HG03432 (cell line): ENCODE results near the gene CYP2W1.
"Not testable (repeated sequence)": the region's sequence is repeated elsewhere in the genome, so short reads cannot be mapped to it uniquely, and the experiment has no call there.

Source experiments
- ATAC-seq: cut with Tn5 transposase; IDR thresholded peaks from one replicate; pipeline ENCODE4 v1.9.1; 2021; ENCODE audit warnings: mild to moderate bottlenecking, moderate library complexity; ENCODE audit not compliant: unreplicated experiment

CYP2W1 gene

GRCh38 chr7:996079-996872 lies 13.3 kb downstream of the CYP2W1 start:
- no peak for ATAC-seq

DNA sequence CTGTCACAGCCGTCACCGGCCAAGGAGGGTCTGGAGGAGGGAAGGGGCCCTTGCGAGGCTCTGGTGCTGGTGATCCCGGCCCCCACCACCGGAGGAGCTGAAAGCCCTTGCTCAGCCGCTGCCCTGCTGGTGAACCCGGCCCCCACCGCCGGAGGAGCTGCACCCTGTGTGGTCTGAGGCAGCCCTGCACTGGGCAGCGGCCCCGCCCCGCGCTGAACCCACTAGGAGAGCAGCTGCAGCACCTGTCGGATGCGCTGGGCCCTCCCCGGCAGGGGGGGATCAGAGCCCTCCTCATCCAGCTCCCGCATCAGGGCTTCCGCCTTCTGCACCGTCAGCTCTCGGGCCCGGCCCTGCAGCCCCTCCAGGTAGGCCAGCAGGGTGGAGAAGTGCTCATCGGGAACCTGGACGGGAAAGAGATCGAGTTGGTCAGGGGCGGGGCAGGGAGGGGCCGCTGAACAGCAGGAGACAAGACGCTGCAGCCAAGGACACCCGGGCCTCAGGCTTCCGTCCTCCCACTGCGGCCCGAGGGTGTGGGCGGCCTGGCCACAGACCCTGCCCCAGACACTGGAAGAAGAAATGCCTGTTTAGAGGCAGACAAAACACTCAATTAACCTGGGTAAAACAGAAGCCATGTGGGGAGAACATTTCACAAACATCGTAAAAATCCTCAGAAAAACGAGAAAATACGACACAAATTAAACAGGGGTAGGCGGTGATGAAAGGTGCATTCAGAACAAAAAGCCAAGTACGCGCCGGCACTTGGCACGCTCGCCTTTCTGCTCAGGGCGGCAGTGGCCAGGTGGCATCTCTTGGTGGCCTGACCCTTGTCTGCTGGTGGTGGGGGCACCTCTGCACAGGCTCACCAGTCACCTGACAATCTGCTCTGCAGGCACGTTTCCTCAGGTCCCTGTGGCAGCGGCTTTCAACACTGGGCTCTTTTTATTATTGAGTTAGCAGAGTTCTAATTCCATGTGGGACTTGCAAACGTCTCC lies 14.7 kb downstream of the CYP2W1 start:
- no peak for ATAC-seq

- ATAC-seq = no peak
Measured at GRCh38 chr7:999149-999879, 16.3 kb downstream of the CYP2W1 start.

DNA sequence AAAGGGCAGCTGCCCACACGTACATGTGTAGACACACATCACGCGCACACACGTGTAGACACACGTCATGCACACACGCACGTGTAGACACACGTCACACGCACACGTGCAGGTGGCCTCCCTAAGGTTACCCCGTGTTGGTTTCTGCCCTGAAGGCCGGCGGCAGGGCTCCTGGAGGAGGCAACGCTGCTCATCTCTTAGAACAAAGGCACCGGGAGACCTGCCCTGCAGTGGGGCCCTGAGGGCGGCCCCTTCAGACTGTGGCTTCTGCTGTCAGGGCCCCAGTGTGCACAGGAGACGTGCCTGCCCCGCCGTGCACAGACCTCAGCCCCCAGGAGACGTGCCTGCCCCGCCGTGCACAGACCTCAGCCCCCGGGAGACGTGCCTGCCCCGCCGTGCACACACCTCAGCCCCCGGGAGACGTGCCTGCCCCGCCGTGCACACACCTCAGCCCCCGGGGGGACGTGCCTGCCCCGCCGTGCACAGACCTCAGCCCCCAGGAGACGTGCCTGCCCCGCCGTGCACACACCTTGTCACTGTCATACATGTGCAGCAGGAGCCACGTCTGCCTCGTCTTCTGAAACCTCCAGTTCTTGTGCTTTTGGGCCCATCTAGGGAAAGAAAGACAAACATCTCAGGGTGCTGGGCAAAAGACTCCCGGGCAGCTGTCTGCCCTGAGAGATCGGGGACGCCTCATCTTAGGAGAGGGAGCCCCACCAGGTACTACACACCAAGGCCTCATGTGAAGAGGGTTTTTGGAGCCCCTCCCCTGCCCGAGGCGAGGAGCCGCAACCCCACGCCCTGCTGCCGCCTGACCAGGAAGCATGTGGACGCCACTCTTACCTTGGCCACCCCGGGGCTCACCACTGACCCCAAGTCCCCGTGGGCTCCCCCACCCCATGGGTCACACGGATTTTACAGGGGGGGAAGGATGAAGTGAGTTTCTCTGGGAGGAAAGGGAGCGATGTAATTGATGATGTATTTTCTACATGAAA lies 17.3 kb downstream of the CYP2W1 start:
- ATAC-seq = no peak

DNA sequence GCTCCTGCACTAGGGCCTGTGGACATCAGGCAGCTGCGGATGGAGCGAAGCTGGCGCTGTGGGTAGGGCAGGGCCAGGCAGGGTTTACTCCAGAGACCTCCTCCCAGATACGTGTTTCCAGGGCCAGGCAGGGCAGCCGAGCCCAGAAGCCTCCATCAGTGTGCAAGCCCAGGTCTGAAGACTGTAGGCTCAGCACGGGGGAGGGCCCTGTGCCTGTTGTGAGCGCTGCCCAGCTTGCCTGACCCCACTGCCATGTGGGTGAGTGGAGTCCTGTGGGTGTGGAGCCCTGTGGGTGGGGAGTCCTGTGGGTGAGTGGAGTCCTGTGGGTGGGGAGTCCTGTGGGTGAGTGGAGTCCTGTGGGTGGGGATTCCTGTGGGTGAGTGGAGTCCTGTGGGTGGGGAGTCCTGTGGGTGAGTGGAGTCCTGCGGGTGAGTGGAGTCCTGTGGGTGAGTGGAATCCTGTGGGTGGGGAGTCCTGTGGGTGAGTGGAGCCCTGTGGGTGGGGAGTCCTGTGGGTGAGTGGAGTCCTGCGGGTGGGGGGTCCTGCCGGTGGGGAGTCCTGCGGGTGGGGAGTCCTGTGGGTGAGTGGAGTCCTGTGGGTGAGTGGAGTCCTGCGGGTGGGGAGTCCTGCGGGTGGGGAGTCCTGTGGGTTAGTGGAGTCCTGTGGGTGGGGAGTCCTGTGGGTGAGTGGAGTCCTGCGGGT lies 18.2 kb downstream of the CYP2W1 start:
- ATAC-seq = not testable (repeated sequence)

DNA sequence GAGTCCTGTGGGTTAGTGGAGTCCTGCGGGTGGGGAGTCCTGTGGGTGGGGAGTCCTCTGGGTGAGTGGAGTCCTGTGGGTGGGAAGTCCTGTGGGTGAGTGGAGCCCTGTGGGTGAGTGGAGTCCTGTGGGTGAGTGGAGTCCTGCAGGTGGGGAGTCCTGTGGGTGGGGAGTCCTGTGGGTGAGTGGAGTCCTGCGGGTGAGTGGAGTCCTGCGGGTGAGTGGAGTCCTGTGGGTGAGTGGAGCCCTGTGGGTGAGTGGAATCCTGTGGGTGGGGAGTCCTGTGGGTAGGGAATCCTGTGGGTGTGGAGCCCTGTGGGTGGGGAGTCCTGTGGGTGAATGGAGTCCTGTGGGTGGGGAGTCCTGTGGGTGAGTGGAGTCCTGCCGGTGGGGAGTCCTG lies 19.0 kb downstream of the CYP2W1 start:
- ATAC-seq = not testable (repeated sequence)

DNA sequence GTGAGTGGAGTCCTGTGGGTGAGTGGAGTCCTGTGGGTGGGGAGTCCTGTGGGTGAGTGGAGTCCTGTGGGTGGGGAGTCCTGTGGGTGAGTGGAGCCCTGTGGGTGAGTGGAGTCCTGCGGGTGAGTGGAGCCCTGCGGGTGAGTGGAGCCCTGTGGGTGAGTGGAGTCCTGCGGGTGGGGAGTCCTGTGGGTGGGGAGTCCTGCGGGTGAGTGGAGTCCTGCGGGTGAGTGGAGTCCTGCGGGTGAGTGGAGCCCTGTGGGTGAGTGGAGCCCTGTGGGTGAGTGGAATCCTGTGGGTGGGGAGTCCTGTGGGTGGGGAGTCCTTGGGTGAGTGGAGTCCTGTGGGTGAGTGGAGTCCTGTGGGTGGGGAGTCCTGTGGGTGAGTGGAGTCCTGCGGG lies 19.5 kb downstream of the CYP2W1 start:
- ATAC-seq = not testable (repeated sequence)

DNA sequence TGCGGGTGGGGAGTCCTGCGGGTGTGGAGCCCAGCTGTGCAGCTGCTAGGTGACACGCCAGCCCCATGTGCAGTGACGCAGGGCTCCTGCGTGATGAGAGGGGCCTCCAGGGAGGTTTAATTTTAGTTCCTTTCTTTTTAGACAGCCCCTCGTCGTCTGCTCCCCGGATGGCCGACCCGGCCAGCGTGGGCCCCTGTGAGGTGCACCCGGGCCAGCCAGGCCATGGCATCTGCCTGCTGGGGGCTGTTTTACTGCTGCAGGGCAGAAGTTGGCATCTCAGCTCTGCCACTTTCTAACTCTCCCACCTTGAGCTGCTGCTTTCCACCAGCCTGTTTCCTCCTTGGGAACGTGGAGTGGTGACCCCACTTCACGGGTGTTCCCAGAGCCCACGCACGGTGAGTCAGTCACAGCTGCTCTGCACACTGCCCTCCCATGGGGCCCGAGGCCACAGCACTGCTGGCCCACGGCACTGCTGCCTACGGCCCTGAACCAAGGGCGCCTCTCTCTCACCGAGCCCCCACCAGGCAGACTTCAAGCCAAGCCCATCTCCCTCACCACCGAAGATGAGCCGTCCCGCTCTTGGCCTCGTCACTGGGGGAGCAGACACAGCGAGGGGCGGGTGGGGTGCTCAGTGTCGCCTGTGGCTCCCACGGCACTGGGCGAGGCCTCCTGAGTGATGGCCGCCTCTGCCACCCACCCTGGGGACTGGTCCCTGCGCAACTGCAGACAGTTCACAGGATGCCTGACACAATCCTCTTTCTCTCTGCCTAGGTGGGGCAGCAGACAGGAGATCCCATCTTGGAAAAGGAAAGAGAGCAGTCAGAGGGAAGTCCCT lies 21.3 kb downstream of the CYP2W1 start:
- no peak for ATAC-seq

- ATAC-seq = no peak
Measured at GRCh38 chr7:1005303-1005702, 22.3 kb downstream of the CYP2W1 start.

- no peak for ATAC-seq
Measured at GRCh38 chr7:1007901-1008300, 24.9 kb downstream of the CYP2W1 start.

DNA sequence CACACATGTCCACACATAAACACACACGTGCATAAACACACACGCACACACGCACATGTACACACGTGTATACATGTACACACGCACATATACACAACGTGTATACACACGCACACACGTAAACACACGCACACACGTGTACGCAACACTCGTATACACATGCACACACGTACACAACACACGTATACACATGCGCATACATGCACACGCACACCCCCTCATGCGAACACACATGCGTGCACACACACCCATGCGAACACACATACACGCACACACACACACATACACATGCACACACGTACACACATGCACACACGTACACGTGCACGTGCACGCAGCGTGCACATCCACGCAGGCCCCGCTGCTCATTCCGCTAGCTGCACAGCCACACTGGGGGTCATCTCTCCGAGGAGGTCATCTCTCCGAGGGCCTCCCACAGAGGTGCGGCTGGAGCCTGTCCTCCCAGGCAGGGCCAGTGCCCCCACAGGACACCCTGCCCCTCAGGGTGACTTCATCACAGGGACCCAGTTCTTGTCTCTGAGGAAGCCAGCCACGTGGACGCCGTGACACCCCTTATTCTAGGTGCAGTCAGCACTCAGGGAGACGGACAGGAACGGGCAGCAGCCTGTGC lies 25.9 kb downstream of the CYP2W1 start:
- ATAC-seq = no peak

GRCh38 chr7:1009747-1010146 lies 26.8 kb downstream of the CYP2W1 start:
- no peak for ATAC-seq

- ATAC-seq = no peak
Measured at GRCh38 chr7:1010226-1010625, 27.2 kb downstream of the CYP2W1 start.

- ATAC-seq = no peak
Measured at GRCh38 chr7:1011297-1012003, 28.5 kb downstream of the CYP2W1 start.

GRCh38 chr7:1012004-1012715 lies 29.2 kb downstream of the CYP2W1 start:
- ATAC-seq = no peak

GRCh38 chr7:1012716-1013095 lies 29.7 kb downstream of the CYP2W1 start:
- no peak for ATAC-seq

- ATAC-seq = no peak
Measured at GRCh38 chr7:1013581-1013980, 30.6 kb downstream of the CYP2W1 start.
